A673 (cell line): Measurements from ENCODE around the gene LGMN.

Experiments used
- EZH2 ChIP-seq: fragments of 200-600 bp; sonication (generic); IDR thresholded peaks from 2 replicates; pipeline ENCODE4 v1.6.1; 2017; ENCODE audit warnings: borderline replicate concordance, low read depth, mild to moderate bottlenecking, mixed read lengths, antibody characterized with exemption, low read length; ENCODE audit not compliant: poor library complexity, severe bottlenecking
- TF ChIP-seq, protein P1 (sequence below): fragments of 300-800, 200-600 bp; sonication (generic); conservative IDR thresholded peaks from 2 replicates; pipeline ENCODE4 v1.5.1; 2017; ENCODE audit warnings: low read depth, mild to moderate bottlenecking, antibody characterized with exemption, low read length, moderate library complexity, mixed read lengths

DNA sequence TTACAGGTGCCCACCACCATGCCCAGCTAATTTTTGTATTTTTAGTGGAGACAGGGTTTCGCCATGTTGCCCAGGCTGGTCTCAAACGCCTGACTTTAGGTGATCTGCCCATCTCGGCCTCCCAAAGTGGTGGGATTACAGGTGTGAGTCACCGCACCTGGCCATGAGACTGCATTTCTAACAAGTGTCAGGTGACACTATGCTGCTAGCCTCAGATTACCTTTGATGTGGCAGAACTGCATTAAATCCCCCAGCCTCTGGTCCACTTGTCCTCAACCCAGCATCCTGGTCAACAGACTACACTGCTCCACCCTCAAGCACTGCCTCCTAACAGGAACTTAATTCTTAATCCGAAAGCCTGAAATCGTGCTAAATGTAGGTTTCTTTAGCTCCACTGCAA, 13.1 kb downstream of the LGMN start:
- TF ChIP-seq, protein P1, sequence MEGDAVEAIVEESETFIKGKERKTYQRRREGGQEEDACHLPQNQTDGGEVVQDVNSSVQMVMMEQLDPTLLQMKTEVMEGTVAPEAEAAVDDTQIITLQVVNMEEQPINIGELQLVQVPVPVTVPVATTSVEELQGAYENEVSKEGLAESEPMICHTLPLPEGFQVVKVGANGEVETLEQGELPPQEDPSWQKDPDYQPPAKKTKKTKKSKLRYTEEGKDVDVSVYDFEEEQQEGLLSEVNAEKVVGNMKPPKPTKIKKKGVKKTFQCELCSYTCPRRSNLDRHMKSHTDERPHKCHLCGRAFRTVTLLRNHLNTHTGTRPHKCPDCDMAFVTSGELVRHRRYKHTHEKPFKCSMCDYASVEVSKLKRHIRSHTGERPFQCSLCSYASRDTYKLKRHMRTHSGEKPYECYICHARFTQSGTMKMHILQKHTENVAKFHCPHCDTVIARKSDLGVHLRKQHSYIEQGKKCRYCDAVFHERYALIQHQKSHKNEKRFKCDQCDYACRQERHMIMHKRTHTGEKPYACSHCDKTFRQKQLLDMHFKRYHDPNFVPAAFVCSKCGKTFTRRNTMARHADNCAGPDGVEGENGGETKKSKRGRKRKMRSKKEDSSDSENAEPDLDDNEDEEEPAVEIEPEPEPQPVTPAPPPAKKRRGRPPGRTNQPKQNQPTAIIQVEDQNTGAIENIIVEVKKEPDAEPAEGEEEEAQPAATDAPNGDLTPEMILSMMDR, result no peak
- TF ChIP-seq EZH2, result no peak
